MCF 10A (cell line): Measurements from ENCODE around the gene DLX2. TPM values are rescaled to one million over a fixed set of nuclear protein-coding genes. Genes with fewer than 3 reads are reported as not detected.
A peak's percentile ranks its signal among the peaks of the same experiment; 100 is the strongest.

Experiments used
- BruUV-seq: library from RNA; stranded (reverse); fragments of 400-500 nt; replicated peaks from 2 replicates; lab custom pipeline; 2021; lab: Mats Ljungman, UMichigan
- CTCF ChIA-PET: fragments of 300-600 bp; sonication (Branson Sonifier 250); formaldehyde crosslinking; extraction: SDS; loops from one replicate; lab custom pipeline; 2021; ENCODE audit warnings: antibody characterized with exemption, inconsistent platforms; lab: Yijun Ruan, JAX
- POLR2A ChIA-PET: fragments of 300-600, 350-650 bp; sonication (Branson Sonifier 250); formaldehyde crosslinking; extraction: SDS; loops from one replicate; lab custom pipeline; 2020; ENCODE audit warnings: antibody characterized with exemption, inconsistent platforms; lab: Yijun Ruan, JAX
- DNase-seq: peaks from one replicate; pipeline ENCODE4 v3.0.0-alpha.2; 2018; ENCODE audit not compliant: unreplicated experiment
- H3K27ac Mint-ChIP-seq: one replicate; pipeline ENCODE4 v1.8.0; 2022; ENCODE audit warnings: mild to moderate bottlenecking, low read depth, mixed read lengths; ENCODE audit not compliant: unreplicated experiment
- H3K27me3 Mint-ChIP-seq: one replicate; pipeline ENCODE4 v1.8.0; 2022; ENCODE audit warnings: mixed read lengths; ENCODE audit not compliant: insufficient read depth, unreplicated experiment
- H3K36me3 Mint-ChIP-seq: one replicate; pipeline ENCODE4 v1.8.0; 2022; ENCODE audit warnings: mild to moderate bottlenecking, moderate library complexity, mixed read lengths; ENCODE audit not compliant: insufficient read depth, unreplicated experiment
- H3K4me1 Mint-ChIP-seq: one replicate; pipeline ENCODE4 v1.8.0; 2022; ENCODE audit warnings: mixed read lengths; ENCODE audit not compliant: insufficient read depth, unreplicated experiment
- H3K4me3 Mint-ChIP-seq: one replicate; pipeline ENCODE4 v1.8.0; 2022; ENCODE audit warnings: mild to moderate bottlenecking, moderate library complexity, mixed read lengths; ENCODE audit not compliant: unreplicated experiment
- H3K9me3 Mint-ChIP-seq: one replicate; pipeline ENCODE4 v1.8.0; 2022; ENCODE audit warnings: mixed read lengths; ENCODE audit not compliant: unreplicated experiment
- CTCF ChIP-seq: fragments of 200-600 bp; IDR thresholded peaks from one replicate; pipeline ENCODE4 v1.8.0; 2022; ENCODE audit warnings: antibody characterized with exemption, mild to moderate bottlenecking; ENCODE audit not compliant: unreplicated experiment
- intact Hi-C: fragments of 100-400 bp; cut with micrococcal nuclease; formaldehyde crosslinking; loops from 2 replicates; pipeline ENCODE4 v1.14.1; 2022
- total RNA-seq: library from RNA; stranded (reverse); gene quantifications from 2 replicates; pipeline ENCODE4 v1.2.3, GENCODE V29; 2022

Gene DLX2
- total RNA-seq, 1 experiment from 2014 or later: 1.1 TPM

GRCh38 chr2:172113617-172114016 is 10.9 kb upstream of the DLX2 start:
- H3K27ac Mint-ChIP-seq: no peak overlapping the region
- no peaks in the 10 kb centered on the region for H3K9me3 Mint-ChIP-seq
- DNase-seq: peak; percentile 44
- intact Hi-C loops: no loop called here
- CTCF ChIA-PET: interaction anchor here (0.6 to 2.0 kb wide), 7 partner anchors 9 to 540 kb away, joined by 3 to 7 read pairs (median 5); partner anchors contain the start of gene DLX2
- H3K27me3 Mint-ChIP-seq: no peaks in the 10 kb centered on the region
- TF ChIP-seq CTCF: no peak
- no TSS peak for BruUV-seq
- POLR2A ChIA-PET: interaction anchor here (0.6 to 0.7 kb wide), 2 partner anchors 11 to 331 kb away, joined by 3 to 4 read pairs; partner anchors contain the start of gene DLX2
- no peak overlapping the region for H3K4me3 Mint-ChIP-seq
- H3K36me3 Mint-ChIP-seq: no peaks in the 10 kb centered on the region
- H3K4me1 Mint-ChIP-seq: peaks cover 2% of the 10 kb centered on the region

- BruUV-seq: no TSS peak
- Mint-ChIP-seq H3K4me3 (no peak overlapping the region), H3K4me1 (no peaks in the 10 kb centered on the region), H3K36me3 (no peaks in the 10 kb centered on the region), H3K27me3 (no peaks in the 10 kb centered on the region), H3K9me3 (no peaks in the 10 kb centered on the region), H3K27ac (no peak overlapping the region)
- ChIA-PET CTCF (interaction anchor here (0.8 kb wide), 1 partner anchor 345 kb away, joined by 3 read pairs; no protein-coding TSS in a partner anchor), POLR2A (interaction anchor here (0.6 to 0.7 kb wide), 3 partner anchors 17 to 357 kb away, joined by 3 to 4 read pairs (median 3); no protein-coding TSS in a partner anchor)
- intact Hi-C loops: loop anchor here (10.0 kb wide), 1 partner anchor 215 kb away; the partner anchor contains the start of gene SLC25A12
- DNase-seq: no peak
- no peak for TF ChIP-seq CTCF
Observed at GRCh38 chr2:172109988-172110811, 7.5 kb upstream of the DLX2 start.

GRCh38 chr2:172109256-172109987 is 6.7 kb upstream of the DLX2 start:
- Mint-ChIP-seq H3K27me3 (no peaks in the 10 kb centered on the region), H3K27ac (no peak overlapping the region), H3K9me3 (no peaks in the 10 kb centered on the region), H3K4me1 (no peaks in the 10 kb centered on the region), H3K4me3 (no peak overlapping the region), H3K36me3 (no peaks in the 10 kb centered on the region)
- DNase-seq: no peak
- TF ChIP-seq CTCF: no peak
- intact Hi-C loops: loop anchor here (10.0 kb wide), 1 partner anchor 215 kb away; the partner anchor contains the start of gene SLC25A12
- POLR2A ChIA-PET: interaction anchor here (0.7 kb wide), 2 partner anchors 154 to 357 kb away, joined by 3 to 4 read pairs; no protein-coding TSS in a partner anchor
- no TSS peak for BruUV-seq
- CTCF ChIA-PET: interaction anchor here (0.5 to 1.1 kb wide), 3 partner anchors 13 to 525 kb away, joined by 3 read pairs; no protein-coding TSS in a partner anchor

GRCh38 chr2:172108587-172108930 is 5.9 kb upstream of the DLX2 start:
- Mint-ChIP-seq H3K27me3 (no peaks in the 10 kb centered on the region), H3K36me3 (no peaks in the 10 kb centered on the region), H3K4me1 (peaks cover 5% of the 10 kb centered on the region), H3K27ac (no peak overlapping the region), H3K9me3 (no peaks in the 10 kb centered on the region), H3K4me3 (no peak overlapping the region)
- no TSS peak for BruUV-seq
- POLR2A ChIA-PET: no interaction called here
- intact Hi-C loops: loop anchor here (10.0 kb wide), 1 partner anchor 214 kb away; the partner anchor contains the start of gene SLC25A12
- TF ChIP-seq CTCF: no peak
- DNase-seq: no peak
- CTCF ChIA-PET: interaction anchor here (0.5 to 1.1 kb wide), 4 partner anchors 13 to 524 kb away, joined by 3 read pairs; no protein-coding TSS in a partner anchor
